SH-SY5Y (cell line): Measurements from ENCODE around the gene DCDC1.

Experiments used
- GATA2 ChIP-seq: IDR thresholded peaks from 2 replicates; pipeline ENCODE4 v1.6.1; 2011; ENCODE audit warnings: mild to moderate bottlenecking, low read depth, low read length
- GATA3 ChIP-seq: IDR thresholded peaks from 2 replicates; pipeline ENCODE4 v1.6.1; 2011; ENCODE audit warnings: low read depth, mild to moderate bottlenecking, low read length, moderate library complexity

DNA sequence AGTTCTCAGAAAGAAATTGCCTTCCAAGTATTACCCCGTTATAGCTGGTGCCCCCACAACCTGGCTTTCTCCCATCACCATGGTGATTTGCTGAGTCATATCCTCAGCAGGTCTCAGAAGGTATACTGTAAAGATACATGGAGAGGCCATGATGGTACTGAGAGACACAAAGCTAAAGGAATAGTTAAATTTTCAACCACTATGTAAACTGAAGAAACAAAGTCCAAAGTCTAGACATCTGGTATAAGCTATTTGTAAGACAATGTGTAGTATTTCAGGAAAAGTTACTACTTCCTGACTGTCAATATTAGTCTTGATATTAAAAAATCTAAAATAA lies 377.1 kb downstream of the DCDC1 start:
- TF ChIP-seq GATA3, result no peak
- no peak for TF ChIP-seq GATA2
